Measurements from ENCODE around the gene YARS1. TPM values are rescaled to one million over a fixed set of nuclear protein-coding genes. Genes with fewer than 3 reads are reported as not detected.

YARS1 gene
- total RNA-seq, 2 experiments from 2014 or later = 259 to 309 TPM

GRCh38 chr1:32754317-32755097 is 62.7 kb downstream of the YARS1 start:
- ChIA-PET POLR2A (interaction anchor here (1.0 kb wide), 1 partner anchor 20 kb away, joined by 3 read pairs; no protein-coding TSS in a partner anchor), CTCF (interaction anchor here (0.6 to 1.0 kb wide), 2 partner anchors 42 to 125 kb away, joined by 5 read pairs; no protein-coding TSS in a partner anchor)
- Mint-ChIP-seq H3K27me3 (peaks cover 8% of the 10 kb centered on the region), H3K4me3 (peak overlapping the region; percentile 53), H3K27ac (no peak overlapping the region), H3K9me3 (ENCODE audit: low read depth) (no peaks in the 10 kb centered on the region), H3K36me3 (ENCODE audit: low read depth) (no peaks in the 10 kb centered on the region), H3K4me1 (peaks cover 12% of the 10 kb centered on the region)
- ATAC-seq (peak; percentile 74), DNase-seq (peak; percentile 75)
- intact Hi-C loops (cut with DNase I, micrococcal nuclease) = loop anchor here (1.0 to 5.0 kb wide), 2 partner anchors 42 to 45 kb away; no protein-coding TSS in a partner anchor

GRCh38 chr1:32753532-32754316 is 63.4 kb downstream of the YARS1 start:
- Mint-ChIP-seq H3K27ac (no peak overlapping the region), H3K36me3 (ENCODE audit: low read depth) (no peaks in the 10 kb centered on the region), H3K9me3 (ENCODE audit: low read depth) (no peaks in the 10 kb centered on the region), H3K27me3 (peaks cover 8% of the 10 kb centered on the region), H3K4me1 (peaks cover 10% of the 10 kb centered on the region), H3K4me3 (peak overlapping the region; percentile 53)
- intact Hi-C loops (cut with DNase I, micrococcal nuclease) = loop anchor here in 1 of 2 experiments (1.0 kb wide), 2 partner anchors 46 to 64 kb away; partner anchors contain the start of genes S100PBP and YARS1
- DNase-seq = peak; percentile 80
- ChIA-PET POLR2A (interaction anchor here (1.0 kb wide), 1 partner anchor 21 kb away, joined by 3 read pairs; no protein-coding TSS in a partner anchor), CTCF (interaction anchor here (0.6 to 1.0 kb wide), 3 partner anchors 41 to 553 kb away, joined by 3 to 5 read pairs (median 3); no protein-coding TSS in a partner anchor)
- peak; percentile 87 for ATAC-seq

DNA sequence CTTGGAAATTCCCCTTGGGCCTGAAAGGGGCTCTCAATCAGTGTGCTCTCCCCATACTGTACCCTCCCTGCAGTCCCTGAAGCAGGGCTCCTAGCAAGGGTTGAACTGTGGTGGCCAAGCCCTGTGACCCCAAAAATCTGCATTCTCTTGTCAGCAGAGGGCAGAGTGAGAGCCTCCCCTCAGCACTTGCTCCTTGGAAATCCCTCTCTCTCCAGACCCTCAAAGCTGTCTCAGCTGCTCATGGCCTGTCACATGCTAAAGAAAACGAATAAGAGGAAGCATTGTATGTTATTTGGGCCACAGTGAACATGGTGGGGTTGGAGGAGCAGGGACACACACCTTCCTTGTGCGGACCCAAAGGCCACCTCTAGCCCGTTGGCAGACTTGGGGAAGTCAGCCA is 67.4 kb downstream of the YARS1 start:
- DNase-seq = no peak
- ChIA-PET POLR2A (no interaction called here), CTCF (interaction anchor here (0.7 kb wide), 1 partner anchor 123 kb away, joined by 3 read pairs; no protein-coding TSS in a partner anchor)
- intact Hi-C loops (cut with DNase I, micrococcal nuclease) = no loop called here
- ATAC-seq = no peak
- Mint-ChIP-seq H3K4me1 (peaks cover 10% of the 10 kb centered on the region), H3K36me3 (ENCODE audit: low read depth) (no peaks in the 10 kb centered on the region), H3K4me3 (no peak overlapping the region), H3K27ac (no peak overlapping the region), H3K9me3 (ENCODE audit: low read depth) (no peaks in the 10 kb centered on the region), H3K27me3 (peaks cover 8% of the 10 kb centered on the region)

DNA sequence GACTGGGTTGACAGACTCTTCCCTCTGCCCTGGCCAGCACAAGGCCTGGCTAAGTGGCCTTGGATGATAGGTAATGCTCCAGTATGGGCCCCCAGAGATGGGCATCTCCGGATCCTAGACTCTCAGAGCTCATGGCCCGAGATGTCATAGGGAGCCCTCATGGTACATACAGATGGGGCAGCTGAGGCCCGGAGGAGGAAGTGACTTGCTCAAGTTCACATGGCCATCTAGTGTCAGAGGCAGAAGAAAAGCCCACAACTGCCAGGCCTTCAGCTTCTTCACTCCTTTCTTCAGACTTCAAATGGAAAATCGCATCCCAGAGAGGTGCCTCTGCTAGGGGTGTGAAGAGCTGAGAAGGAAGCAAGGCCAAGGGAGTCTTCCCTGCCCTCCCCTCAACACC is 67.8 kb downstream of the YARS1 start:
- ChIA-PET CTCF (interaction anchor here (0.5 to 0.7 kb wide), 2 partner anchors 124 to 143 kb away, joined by 3 read pairs; no protein-coding TSS in a partner anchor), POLR2A (no interaction called here)
- intact Hi-C loops (cut with DNase I, micrococcal nuclease) = no loop called here
- Mint-ChIP-seq H3K4me1 (peaks cover 7% of the 10 kb centered on the region), H3K27ac (no peak overlapping the region), H3K27me3 (peaks cover 5% of the 10 kb centered on the region), H3K9me3 (ENCODE audit: low read depth) (no peaks in the 10 kb centered on the region), H3K4me3 (no peak overlapping the region), H3K36me3 (ENCODE audit: low read depth) (no peaks in the 10 kb centered on the region)
- ATAC-seq (no peak), DNase-seq (no peak)

DNA sequence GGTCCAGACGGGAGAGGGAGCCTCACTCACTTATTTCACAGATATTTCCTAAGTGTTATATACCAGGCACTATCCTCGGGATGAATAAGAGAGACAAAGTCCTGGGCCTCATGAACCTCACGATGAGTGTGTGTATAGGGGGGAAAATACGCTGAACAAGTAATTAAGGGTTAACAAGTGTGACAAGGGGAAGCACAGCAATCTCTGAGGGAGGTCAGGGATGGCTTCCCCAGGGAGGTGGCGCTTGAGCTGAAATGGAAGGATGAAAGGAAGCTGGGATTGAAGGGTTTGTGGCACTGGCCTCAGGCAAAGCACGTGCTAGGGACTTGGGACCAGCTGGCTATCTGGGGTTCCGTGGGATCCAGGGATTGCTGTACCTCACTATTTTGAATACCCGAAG is 68.2 kb downstream of the YARS1 start:
- POLR2A ChIA-PET = no interaction called here
- CTCF ChIA-PET = interaction anchor here (0.5 kb wide), 1 partner anchor 144 kb away, joined by 3 read pairs; no protein-coding TSS in a partner anchor
- H3K27me3 Mint-ChIP-seq = peaks cover 3% of the 10 kb centered on the region

DNA sequence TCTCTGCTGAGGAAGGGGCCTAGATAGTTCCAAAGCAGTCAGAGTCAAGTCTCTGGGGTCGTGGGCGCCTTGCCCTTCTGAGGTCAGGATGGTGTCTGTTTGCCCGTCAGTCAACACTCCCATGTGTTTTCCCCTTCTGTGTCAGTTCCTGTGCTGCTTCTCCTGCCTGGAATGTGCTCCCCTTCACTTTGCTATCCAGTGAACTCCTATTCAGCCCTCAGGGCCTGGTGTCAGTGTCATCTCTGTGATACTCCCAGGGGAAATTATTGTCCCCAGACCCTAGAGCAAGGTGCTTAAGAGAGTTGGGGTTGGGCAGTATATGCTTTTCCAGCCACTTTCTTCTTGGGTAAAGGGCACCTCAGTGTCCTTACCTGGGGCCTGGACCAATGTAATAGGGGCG is 68.8 kb downstream of the YARS1 start:
- Mint-ChIP-seq H3K36me3 (ENCODE audit: low read depth) (no peaks in the 10 kb centered on the region), H3K27ac (no peak overlapping the region), H3K9me3 (ENCODE audit: low read depth) (no peaks in the 10 kb centered on the region), H3K4me3 (no peak overlapping the region), H3K27me3 (peaks cover 3% of the 10 kb centered on the region), H3K4me1 (peaks cover 3% of the 10 kb centered on the region)
- no peak for DNase-seq
- intact Hi-C loops (cut with DNase I, micrococcal nuclease) = no loop called here
- POLR2A ChIA-PET = no interaction called here
- no peak for ATAC-seq
- CTCF ChIA-PET = no interaction called here

More for the DNA sequence above, 68.2 kb downstream of the YARS1 start:
- DNase-seq (no peak), ATAC-seq (no peak)
- no peak overlapping the region for H3K4me3 Mint-ChIP-seq
- no peaks in the 10 kb centered on the region for H3K9me3 Mint-ChIP-seq (ENCODE audit: low read depth)
- intact Hi-C loops (cut with DNase I, micrococcal nuclease) = no loop called here
- no peaks in the 10 kb centered on the region for H3K36me3 Mint-ChIP-seq (ENCODE audit: low read depth)
- no peak overlapping the region for H3K27ac Mint-ChIP-seq
- peaks cover 5% of the 10 kb centered on the region for H3K4me1 Mint-ChIP-seq

DNA sequence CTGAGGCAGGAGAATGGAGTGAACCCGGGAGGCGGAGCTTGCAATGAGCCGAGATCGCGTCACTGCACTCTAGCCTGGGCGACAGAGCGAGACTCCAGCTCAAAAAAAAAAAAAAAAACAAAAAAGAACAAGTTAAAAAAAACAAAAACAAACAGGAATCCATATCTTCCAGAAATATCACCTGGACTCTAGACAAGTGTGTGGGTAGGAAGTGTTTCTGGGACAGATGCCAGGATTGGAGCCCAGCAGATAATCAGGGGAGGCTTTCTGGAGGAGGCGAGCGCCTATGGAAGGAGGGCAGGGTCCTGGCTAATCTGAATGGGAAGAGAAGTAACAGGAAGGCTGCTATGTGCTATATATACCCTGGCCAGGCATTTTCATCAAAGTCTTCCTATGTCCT is 71.0 kb downstream of the YARS1 start:
- DNase-seq = no peak
- POLR2A ChIA-PET = interaction anchor here (0.7 kb wide), 1 partner anchor 55 kb away, joined by 3 read pairs; no protein-coding TSS in a partner anchor
- H3K27ac Mint-ChIP-seq = no peak overlapping the region
- intact Hi-C loops (cut with DNase I, micrococcal nuclease) = no loop called here
- H3K9me3 Mint-ChIP-seq (ENCODE audit: low read depth) = no peaks in the 10 kb centered on the region
- CTCF ChIA-PET = interaction anchor here (0.6 kb wide), 1 partner anchor 68 kb away, joined by 3 read pairs; no protein-coding TSS in a partner anchor
- no peaks in the 10 kb centered on the region for H3K36me3 Mint-ChIP-seq (ENCODE audit: low read depth)
- no peak overlapping the region for H3K4me3 Mint-ChIP-seq
- no peaks in the 10 kb centered on the region for H3K4me1 Mint-ChIP-seq
- peaks cover 11% of the 10 kb centered on the region for H3K27me3 Mint-ChIP-seq
- ATAC-seq = no peak

GRCh38 chr1:32744071-32744425 is 73.1 kb downstream of the YARS1 start:
- ATAC-seq (no peak), DNase-seq (no peak)
- Mint-ChIP-seq H3K4me3 (no peak overlapping the region), H3K4me1 (no peaks in the 10 kb centered on the region), H3K27ac (no peak overlapping the region), H3K9me3 (ENCODE audit: low read depth) (no peaks in the 10 kb centered on the region), H3K36me3 (ENCODE audit: low read depth) (no peaks in the 10 kb centered on the region), H3K27me3 (peaks cover 17% of the 10 kb centered on the region)
- ChIA-PET CTCF (no interaction called here), POLR2A (interaction anchor here (0.5 kb wide), 1 partner anchor 887 kb away, joined by 3 read pairs; no protein-coding TSS in a partner anchor)
- intact Hi-C loops (cut with DNase I, micrococcal nuclease) = no loop called here

DNA sequence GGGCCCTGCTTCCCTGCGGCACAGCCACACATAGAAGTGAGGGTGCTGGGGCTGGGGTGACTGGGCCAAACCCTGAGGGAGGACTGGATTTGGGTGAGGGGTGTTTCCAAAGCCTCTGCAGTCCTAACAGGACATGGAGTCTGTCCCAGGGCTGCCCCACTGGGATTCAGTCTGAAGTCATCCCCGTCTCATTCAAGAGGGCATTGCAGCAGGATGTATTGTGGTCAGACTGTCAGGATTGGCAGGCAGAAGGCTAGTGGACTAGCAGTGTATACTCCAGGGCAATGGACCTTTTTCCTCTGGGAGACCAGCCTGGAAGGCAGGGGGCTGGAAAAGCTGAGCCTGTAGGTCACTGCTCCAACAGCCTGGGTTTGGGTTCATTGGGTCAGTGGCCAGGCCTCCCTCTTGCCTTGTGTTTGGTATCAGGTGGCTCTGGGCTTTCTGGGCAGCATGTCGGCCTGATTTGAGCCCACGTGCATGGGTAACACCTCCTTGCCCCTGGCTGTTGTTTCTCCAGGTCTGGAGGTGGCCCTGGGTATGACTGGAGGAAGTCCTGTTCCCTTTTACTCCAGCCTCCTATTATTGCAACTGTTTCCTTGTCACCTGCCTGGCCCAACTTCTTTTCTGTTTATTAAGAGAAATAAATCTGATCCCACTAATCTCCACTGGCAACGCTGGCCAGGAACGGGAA is 73.6 kb downstream of the YARS1 start:
- Mint-ChIP-seq H3K27me3 (peaks cover 17% of the 10 kb centered on the region), H3K27ac (no peak overlapping the region)
- POLR2A ChIA-PET = no interaction called here

GRCh38 chr1:32742956-32743355 is 74.2 kb downstream of the YARS1 start:
- ChIA-PET POLR2A (no interaction called here), CTCF (interaction anchor here (0.6 to 1.0 kb wide), 2 partner anchors 30 to 116 kb away, joined by 3 read pairs; no protein-coding TSS in a partner anchor)
- Mint-ChIP-seq H3K4me3 (peak overlapping the region; percentile 12), H3K9me3 (ENCODE audit: low read depth) (no peaks in the 10 kb centered on the region), H3K27me3 (peaks cover 17% of the 10 kb centered on the region), H3K27ac (no peak overlapping the region), H3K36me3 (ENCODE audit: low read depth) (no peaks in the 10 kb centered on the region), H3K4me1 (no peaks in the 10 kb centered on the region)
- intact Hi-C loops (cut with DNase I, micrococcal nuclease) = no loop called here
- DNase-seq = no peak
- ATAC-seq = no peak

More for the DNA sequence above, 73.6 kb downstream of the YARS1 start:
- CTCF ChIA-PET = interaction anchor here (0.6 kb wide), 1 partner anchor 115 kb away, joined by 3 read pairs; no protein-coding TSS in a partner anchor
- ATAC-seq (no peak), DNase-seq (no peak)
- Mint-ChIP-seq H3K4me3 (no peak overlapping the region), H3K9me3 (ENCODE audit: low read depth) (no peaks in the 10 kb centered on the region), H3K4me1 (no peaks in the 10 kb centered on the region), H3K36me3 (ENCODE audit: low read depth) (no peaks in the 10 kb centered on the region)
- intact Hi-C loops (cut with DNase I, micrococcal nuclease) = no loop called here

All from activated CD4-positive, alpha-beta T cell treated with anti-CD3 and anti-CD28 coated beads for 36 hours (primary cell).